Measurements from ENCODE around the gene NEDD4. TPM values are rescaled to one million over a fixed set of nuclear protein-coding genes. Genes with fewer than 3 reads are reported as not detected.
"Not testable (repeated sequence)": the region's sequence is repeated elsewhere in the genome, so short reads cannot be mapped to it uniquely, and the experiment has no call there.

NEDD4 gene
- total and polyA plus RNA-seq, 2 of the 4 experiments (the other 2 are of a cell fraction): 27.4 to 80.7 TPM

GRCh38 chr15:55952501-55953274 lies 40.7 kb downstream of the NEDD4 start:
- H3K27ac ChIP-seq (ENCODE audit: insufficient read depth, low read length); H2BK15ac ChIP-seq (ENCODE audit: low read depth, low read length); H2BK20ac ChIP-seq (ENCODE audit: low read depth, low read length); H2AK5ac ChIP-seq (ENCODE audit: low read depth, low read length); H3K27me3 ChIP-seq (ENCODE audit: control insufficient read depth, insufficient read depth, low read length); H3K9me3 ChIP-seq (ENCODE audit: control insufficient read depth, insufficient read depth, low read length); CTCF ChIA-PET; intact Hi-C loops (cut with micrococcal nuclease); H4K91ac ChIP-seq (ENCODE audit: insufficient read depth, low read depth, low read length); ATAC-seq (ENCODE audit: low read depth); H2BK120ac ChIP-seq (ENCODE audit: low read depth, low read length); H3K4me1 ChIP-seq (ENCODE audit: control insufficient read depth, insufficient read depth, low read length); H3K4ac ChIP-seq (ENCODE audit: low read depth, low read length); dilution Hi-C loops (cut with HindIII; ENCODE audit: low sequenced_read_pairs, unreplicated experiment); H3K36me3 ChIP-seq (ENCODE audit: control insufficient read depth, insufficient read depth, low read length); H4K20me1 ChIP-seq (ENCODE audit: insufficient read depth, low read length); H3K56ac ChIP-seq (ENCODE audit: extremely low read depth, insufficient read depth, low read length); DNase-seq; H4K8ac ChIP-seq (ENCODE audit: low read depth in 2 of 2, low read length in 2 of 2); H3K4me2 ChIP-seq (ENCODE audit: low read depth, low read length); H2AFZ ChIP-seq (replicated peaks; ENCODE audit: low read length, poor library complexity); H2AK9ac ChIP-seq (replicated peaks; ENCODE audit: low read depth, low read length, poor library complexity); H3K4me3 ChIP-seq (ENCODE audit: insufficient read depth, low read depth, low read length); H2BK5ac ChIP-seq (ENCODE audit: low read depth, low read length, poor library complexity, severe bottlenecking); H4K5ac ChIP-seq (ENCODE audit: low read depth, low read length); H3K18ac ChIP-seq (ENCODE audit: low read depth, low read length); H3K9ac ChIP-seq (ENCODE audit: low read depth, low read length); in situ Hi-C loops (cut with MboI; ENCODE audit: low sequenced_read_pairs); H3K14ac ChIP-seq (replicated peaks; ENCODE audit: low read depth, low read length); H3K9me1 ChIP-seq (ENCODE audit: insufficient read depth, low read length); BruUV-seq (replicated peaks); H3K23ac ChIP-seq (ENCODE audit: low read depth, low read length); POLR2A ChIA-PET (ENCODE audit: unreplicated experiment): not testable (repeated sequence)
- 100% methylated on average over 2 to 3 of the region's 14 CpGs for WGBS, 2 experiments (ENCODE audit: extremely low coverage in 2 of 2, insufficient read length in 1 of 2)
- peaks cover 0 to 16% of the 10 kb centered on the region in 2 experiments; a peak in 2 of 4 replicates for H3K79me1 ChIP-seq (ENCODE audit: low read depth in 1 of 2, low read length in 2 of 2)

- H3K56ac ChIP-seq (ENCODE audit: extremely low read depth, insufficient read depth, low read length); DNase-seq; H2AFZ ChIP-seq (replicated peaks; ENCODE audit: low read length, poor library complexity); H4K8ac ChIP-seq (ENCODE audit: low read depth in 2 of 2, low read length in 2 of 2); H3K18ac ChIP-seq (ENCODE audit: low read depth, low read length); H3K4me2 ChIP-seq (ENCODE audit: low read depth, low read length); H3K4me3 ChIP-seq (ENCODE audit: insufficient read depth, low read depth, low read length); H4K20me1 ChIP-seq (ENCODE audit: insufficient read depth, low read length); CTCF ChIA-PET; H3K4ac ChIP-seq (ENCODE audit: low read depth, low read length); H4K5ac ChIP-seq (ENCODE audit: low read depth, low read length); H3K23ac ChIP-seq (ENCODE audit: low read depth, low read length); H2BK20ac ChIP-seq (ENCODE audit: low read depth, low read length); H3K14ac ChIP-seq (replicated peaks; ENCODE audit: low read depth, low read length); H2BK5ac ChIP-seq (ENCODE audit: low read depth, low read length, poor library complexity, severe bottlenecking); H3K9me3 ChIP-seq (ENCODE audit: control insufficient read depth, insufficient read depth, low read length); intact Hi-C loops (cut with micrococcal nuclease); POLR2A ChIA-PET (ENCODE audit: unreplicated experiment); H3K27ac ChIP-seq (ENCODE audit: insufficient read depth, low read length); H2AK9ac ChIP-seq (replicated peaks; ENCODE audit: low read depth, low read length, poor library complexity); H4K91ac ChIP-seq (ENCODE audit: insufficient read depth, low read depth, low read length); H3K9ac ChIP-seq (ENCODE audit: low read depth, low read length); H2BK15ac ChIP-seq (ENCODE audit: low read depth, low read length); H3K9me1 ChIP-seq (ENCODE audit: insufficient read depth, low read length); in situ Hi-C loops (cut with MboI; ENCODE audit: low sequenced_read_pairs); H2AK5ac ChIP-seq (ENCODE audit: low read depth, low read length); H2BK120ac ChIP-seq (ENCODE audit: low read depth, low read length); H3K4me1 ChIP-seq (ENCODE audit: control insufficient read depth, insufficient read depth, low read length); H3K27me3 ChIP-seq (ENCODE audit: control insufficient read depth, insufficient read depth, low read length); BruUV-seq (replicated peaks); ATAC-seq (ENCODE audit: low read depth); dilution Hi-C loops (cut with HindIII; ENCODE audit: low sequenced_read_pairs, unreplicated experiment); H3K36me3 ChIP-seq (ENCODE audit: control insufficient read depth, insufficient read depth, low read length): not testable (repeated sequence)
- WGBS, 2 experiments (ENCODE audit: extremely low coverage in 2 of 2, insufficient read length in 1 of 2): no CpG with 5 or more reads among the region's 2 CpGs
- peaks cover 10% of the 10 kb centered on the region in 2 experiments; a peak in 3 of 4 replicates for H3K79me1 ChIP-seq (ENCODE audit: low read depth in 1 of 2, low read length in 2 of 2)
Observed at GRCh38 chr15:55944606-55945005, 48.8 kb downstream of the NEDD4 start.

All from IMR-90 (cell line).